BJ (cell line): ENCODE results near the gene CLBA1. TPM values are rescaled to one million over a fixed set of nuclear protein-coding genes. Genes with fewer than 3 reads are reported as not detected.

Experiments
- CTCF ChIA-PET: fragments of 350-600 bp; formaldehyde crosslinking; extraction: SDS; loops from one replicate; lab custom pipeline; 2021; ENCODE audit warnings: antibody characterized with exemption, inconsistent platforms; lab: Yijun Ruan, JAX
- POLR2A ChIA-PET: fragments of 300-600 bp; sonication (Branson Sonifier 250); formaldehyde crosslinking; extraction: SDS; loops from one replicate; lab custom pipeline; 2021; ENCODE audit warnings: antibody characterized with exemption; lab: Charles Lee
- DNase-seq: peaks from one replicate; pipeline ENCODE4 v3.0.0-alpha.2; 2011; ENCODE audit warnings: low read depth
- H3K27me3 ChIP-seq: 2 replicates; pipeline ENCODE4 v1.6.0; 2011; ENCODE audit warnings: low read length; ENCODE audit not compliant: control insufficient read depth, insufficient read depth
- H3K36me3 ChIP-seq: 2 replicates; pipeline ENCODE4 v1.5.1; 2011; ENCODE audit warnings: low read length; ENCODE audit not compliant: control insufficient read depth, insufficient read depth
- H3K4me3 ChIP-seq: 2 replicates; pipeline ENCODE4 v1.5.1; 2011; ENCODE audit warnings: low read depth, mild to moderate bottlenecking, control low read depth, low read length
- CTCF ChIP-seq: IDR thresholded peaks from 2 replicates; pipeline ENCODE4 v1.5.1; 2011; ENCODE audit warnings: low read depth, mild to moderate bottlenecking, control low read depth, inconsistent platforms, low read length, moderate library complexity; ENCODE audit not compliant: insufficient read depth
- polyA plus RNA-seq: library from polyadenylated mRNA; depleted of rRNA; stranded (reverse); fragments of >200 nt; gene quantifications from 2 replicates; pipeline ENCODE4 v1.2.3, GENCODE V29; 2011

The CLBA1 gene
- polyA plus RNA-seq, 1 experiment, result 5.9 TPM

- Histone ChIP-seq H3K4me3 (no peak overlapping the region), H3K36me3 (peaks cover 5% of the 10 kb centered on the region; the same call in 1 of the 2 replicates), H3K27me3 (no peaks in the 10 kb centered on the region)
- POLR2A ChIA-PET, result no interaction called here
- no peak for DNase-seq
- CTCF ChIA-PET, result interaction anchor here (1.2 kb wide), 1 partner anchor 20 kb away, joined by 3 read pairs; no protein-coding TSS in a partner anchor
- no peak for TF ChIP-seq CTCF
These were observed 32.5 kb upstream of the CLBA1 start for GRCh38 chr14:104953097-104953496.

- CTCF ChIA-PET, result interaction anchor here (1.2 kb wide), 1 partner anchor 21 kb away, joined by 3 read pairs; no protein-coding TSS in a partner anchor
- POLR2A ChIA-PET, result no interaction called here
- no peaks in the 10 kb centered on the region for H3K27me3 ChIP-seq
- no peak for TF ChIP-seq CTCF
- H3K36me3 ChIP-seq, result peaks cover 5% of the 10 kb centered on the region; the same call in 1 of the 2 replicates
- no peak for DNase-seq
- H3K4me3 ChIP-seq, result no peak overlapping the region
These were observed 31.5 kb upstream of the CLBA1 start for GRCh38 chr14:104953896-104954656.

GRCh38 chr14:104954746-104955395, 30.7 kb upstream of the CLBA1 start:
- POLR2A ChIA-PET, result no interaction called here

GRCh38 chr14:104955396-104955770, 30.2 kb upstream of the CLBA1 start:
- TF ChIP-seq CTCF, result no peak
- Histone ChIP-seq H3K4me3 (no peak overlapping the region), H3K36me3 (peaks cover 5% of the 10 kb centered on the region; the same call in 1 of the 2 replicates), H3K27me3 (no peaks in the 10 kb centered on the region)
- no peak for DNase-seq
- ChIA-PET CTCF (interaction anchor here (0.9 to 1.2 kb wide), 2 partner anchors 17 to 19 kb away, joined by 3 to 4 read pairs; no protein-coding TSS in a partner anchor), POLR2A (no interaction called here)

More at GRCh38 chr14:104954746-104955395, 30.7 kb upstream of the CLBA1 start:
- H3K27me3 ChIP-seq, result no peaks in the 10 kb centered on the region
- no peak overlapping the region for H3K4me3 ChIP-seq
- no peak for TF ChIP-seq CTCF
- H3K36me3 ChIP-seq, result peaks cover 5% of the 10 kb centered on the region; the same call in 1 of the 2 replicates
- DNase-seq, result no peak
- CTCF ChIA-PET, result no interaction called here

GRCh38 chr14:104956290-104956890, 29.2 kb upstream of the CLBA1 start:
- TF ChIP-seq CTCF, result no peak
- ChIA-PET POLR2A (no interaction called here), CTCF (interaction anchor here (0.9 to 1.2 kb wide), 2 partner anchors 18 kb away, joined by 3 to 4 read pairs; no protein-coding TSS in a partner anchor)
- DNase-seq, result no peak
- no peak overlapping the region for H3K4me3 ChIP-seq
- no peaks in the 10 kb centered on the region for H3K27me3 ChIP-seq
- H3K36me3 ChIP-seq, result peaks cover 5% of the 10 kb centered on the region; the same call in 1 of the 2 replicates
